ENCODE measurements around the gene P2RX3.

DNA sequence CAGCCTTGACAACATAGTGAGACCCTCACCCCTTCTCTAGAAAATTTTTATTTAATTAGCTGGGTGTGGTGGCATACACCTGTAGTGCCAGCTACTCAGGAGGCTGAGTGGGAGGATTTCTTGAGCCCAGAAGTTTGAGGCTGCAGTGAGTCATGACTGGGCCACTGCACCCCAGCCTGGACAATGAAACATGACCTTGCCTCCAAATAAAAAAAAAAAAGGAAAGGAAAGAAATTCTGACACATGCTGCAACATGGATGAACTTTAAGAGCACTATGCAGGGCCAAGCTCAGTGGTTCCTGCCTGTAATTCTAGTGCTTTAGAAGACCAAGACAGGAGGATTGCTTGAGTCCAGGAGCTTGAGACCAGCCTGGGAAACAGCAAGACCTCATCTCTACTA lies 80.0 kb downstream of the P2RX3 start:
- TF ChIP-seq, protein P1, sequence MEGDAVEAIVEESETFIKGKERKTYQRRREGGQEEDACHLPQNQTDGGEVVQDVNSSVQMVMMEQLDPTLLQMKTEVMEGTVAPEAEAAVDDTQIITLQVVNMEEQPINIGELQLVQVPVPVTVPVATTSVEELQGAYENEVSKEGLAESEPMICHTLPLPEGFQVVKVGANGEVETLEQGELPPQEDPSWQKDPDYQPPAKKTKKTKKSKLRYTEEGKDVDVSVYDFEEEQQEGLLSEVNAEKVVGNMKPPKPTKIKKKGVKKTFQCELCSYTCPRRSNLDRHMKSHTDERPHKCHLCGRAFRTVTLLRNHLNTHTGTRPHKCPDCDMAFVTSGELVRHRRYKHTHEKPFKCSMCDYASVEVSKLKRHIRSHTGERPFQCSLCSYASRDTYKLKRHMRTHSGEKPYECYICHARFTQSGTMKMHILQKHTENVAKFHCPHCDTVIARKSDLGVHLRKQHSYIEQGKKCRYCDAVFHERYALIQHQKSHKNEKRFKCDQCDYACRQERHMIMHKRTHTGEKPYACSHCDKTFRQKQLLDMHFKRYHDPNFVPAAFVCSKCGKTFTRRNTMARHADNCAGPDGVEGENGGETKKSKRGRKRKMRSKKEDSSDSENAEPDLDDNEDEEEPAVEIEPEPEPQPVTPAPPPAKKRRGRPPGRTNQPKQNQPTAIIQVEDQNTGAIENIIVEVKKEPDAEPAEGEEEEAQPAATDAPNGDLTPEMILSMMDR (conservative IDR thresholded peaks at IDR 0.05; ENCODE audit: low read length): no peak
- no peak for TF ChIP-seq EZH2phosphoT487 (IDR thresholded peaks at IDR 0.05; ENCODE audit: borderline replicate concordance, low read depth, low read length)
